HG03196 (cell line): ENCODE measurements around the gene TRNP1.

Experiments used
- ATAC-seq: cut with Tn5 transposase; IDR thresholded peaks from one replicate; pipeline ENCODE4 v1.9.1; 2021; ENCODE audit not compliant: unreplicated experiment

TRNP1 gene

GRCh38 chr1:27025718-27026117 is 32.2 kb downstream of the TRNP1 start:
- no peak for ATAC-seq

GRCh38 chr1:27026621-27027574 is 33.4 kb downstream of the TRNP1 start:
- ATAC-seq, result no peak

- no peak for ATAC-seq
Observed at GRCh38 chr1:27027575-27028250, 34.2 kb downstream of the TRNP1 start.

GRCh38 chr1:27029517-27029916 is 36.0 kb downstream of the TRNP1 start:
- no peak for ATAC-seq

- no peak for ATAC-seq
Observed at GRCh38 chr1:27031235-27032118, 38.0 kb downstream of the TRNP1 start.

GRCh38 chr1:27032119-27032461 is 38.6 kb downstream of the TRNP1 start:
- ATAC-seq, result no peak

GRCh38 chr1:27033043-27033746 is 39.7 kb downstream of the TRNP1 start:
- ATAC-seq, result no peak

- no peak for ATAC-seq
Observed at GRCh38 chr1:27035344-27035743, 41.9 kb downstream of the TRNP1 start.

- no peak for ATAC-seq
Observed at GRCh38 chr1:27036718-27037117, 43.2 kb downstream of the TRNP1 start.

- no peak for ATAC-seq
Observed at GRCh38 chr1:27037518-27037917, 44.0 kb downstream of the TRNP1 start.

GRCh38 chr1:27038020-27038419 is 44.5 kb downstream of the TRNP1 start:
- ATAC-seq, result no peak

- no peak for ATAC-seq
Observed at GRCh38 chr1:27042670-27043069, 49.2 kb downstream of the TRNP1 start.

- ATAC-seq, result no peak
Observed at GRCh38 chr1:27044613-27045151, 51.2 kb downstream of the TRNP1 start.

GRCh38 chr1:27045973-27046558 is 52.6 kb downstream of the TRNP1 start:
- no peak for ATAC-seq

GRCh38 chr1:27047914-27048313 is 54.4 kb downstream of the TRNP1 start:
- ATAC-seq, result no peak

- ATAC-seq, result no peak
Observed at GRCh38 chr1:27049100-27049499, 55.6 kb downstream of the TRNP1 start.

GRCh38 chr1:27049607-27050006 is 56.1 kb downstream of the TRNP1 start:
- no peak for ATAC-seq
